ENCODE results near the gene ZC3H18.

ZC3H18 gene

DNA sequence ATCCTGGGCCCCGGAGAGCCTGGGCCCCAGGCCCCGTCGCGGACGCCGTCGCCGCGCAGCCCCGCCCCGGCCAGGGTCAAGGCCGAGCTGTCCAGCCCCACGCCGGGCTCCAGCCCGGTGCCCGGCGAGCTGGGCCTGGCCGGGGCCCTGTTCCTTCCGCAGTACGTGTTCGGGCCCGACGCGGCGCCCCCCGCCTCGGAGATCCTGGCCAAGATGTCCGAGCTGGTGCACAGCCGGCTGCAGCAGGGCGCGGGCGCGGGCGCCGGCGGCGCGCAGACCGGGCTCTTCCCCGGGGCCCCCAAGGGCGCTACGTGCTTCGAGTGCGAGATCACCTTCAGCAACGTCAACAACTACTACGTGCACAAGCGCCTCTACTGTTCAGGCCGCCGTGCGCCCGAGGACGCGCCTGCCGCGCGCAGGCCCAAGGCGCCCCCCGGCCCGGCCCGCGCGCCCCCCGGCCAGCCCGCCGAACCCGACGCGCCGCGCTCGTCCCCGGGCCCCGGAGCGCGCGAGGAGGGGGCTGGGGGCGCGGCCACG lies 36.8 kb upstream of the ZC3H18 start:
- no peak for DNase-seq

DNA sequence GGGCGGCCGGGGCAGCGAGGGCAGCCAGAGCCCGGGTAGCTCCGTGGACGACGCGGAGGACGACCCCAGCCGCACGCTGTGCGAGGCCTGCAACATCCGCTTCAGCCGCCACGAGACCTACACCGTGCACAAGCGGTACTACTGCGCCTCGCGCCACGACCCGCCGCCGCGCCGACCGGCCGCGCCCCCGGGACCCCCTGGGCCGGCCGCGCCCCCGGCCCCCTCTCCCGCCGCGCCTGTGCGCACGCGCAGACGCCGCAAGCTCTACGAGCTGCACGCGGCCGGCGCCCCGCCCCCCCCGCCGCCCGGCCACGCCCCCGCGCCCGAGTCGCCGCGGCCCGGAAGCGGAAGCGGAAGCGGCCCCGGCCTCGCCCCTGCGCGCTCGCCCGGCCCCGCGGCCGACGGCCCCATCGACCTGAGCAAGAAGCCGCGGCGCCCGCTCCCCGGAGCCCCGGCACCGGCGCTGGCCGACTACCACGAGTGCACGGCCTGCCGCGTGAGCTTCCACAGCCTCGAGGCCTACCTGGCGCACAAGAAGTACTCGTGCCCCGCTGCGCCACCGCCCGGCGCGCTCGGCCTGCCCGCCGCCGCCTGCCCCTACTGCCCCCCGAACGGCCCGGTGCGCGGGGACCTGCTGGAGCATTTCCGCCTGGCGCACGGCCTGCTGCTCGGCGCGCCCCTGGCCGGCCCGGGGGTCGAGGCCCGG lies 36.1 kb upstream of the ZC3H18 start:
- DNase-seq: peak; percentile 72 to 85

DNA sequence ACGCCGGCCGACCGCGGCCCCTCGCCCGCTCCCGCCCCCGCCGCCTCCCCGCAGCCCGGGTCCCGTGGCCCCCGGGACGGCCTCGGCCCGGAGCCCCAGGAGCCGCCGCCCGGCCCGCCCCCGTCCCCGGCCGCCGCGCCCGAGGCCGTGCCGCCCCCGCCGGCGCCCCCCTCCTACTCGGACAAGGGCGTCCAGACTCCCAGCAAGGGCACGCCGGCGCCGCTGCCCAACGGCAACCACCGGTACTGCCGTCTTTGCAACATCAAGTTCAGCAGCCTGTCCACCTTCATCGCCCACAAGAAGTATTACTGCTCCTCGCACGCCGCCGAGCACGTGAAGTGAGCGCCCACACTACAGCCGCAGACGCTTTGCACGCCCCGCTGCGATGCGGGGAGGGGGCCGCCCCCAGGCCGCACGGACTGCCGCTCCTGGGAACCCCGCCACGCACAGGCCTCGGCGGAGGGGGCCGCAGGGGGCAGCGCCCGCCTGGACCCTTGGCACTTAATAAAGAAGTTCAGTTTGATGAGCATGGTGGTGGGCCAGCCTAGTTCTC lies 35.5 kb upstream of the ZC3H18 start:
- DNase-seq: peak; percentile 28 to 29

DNA sequence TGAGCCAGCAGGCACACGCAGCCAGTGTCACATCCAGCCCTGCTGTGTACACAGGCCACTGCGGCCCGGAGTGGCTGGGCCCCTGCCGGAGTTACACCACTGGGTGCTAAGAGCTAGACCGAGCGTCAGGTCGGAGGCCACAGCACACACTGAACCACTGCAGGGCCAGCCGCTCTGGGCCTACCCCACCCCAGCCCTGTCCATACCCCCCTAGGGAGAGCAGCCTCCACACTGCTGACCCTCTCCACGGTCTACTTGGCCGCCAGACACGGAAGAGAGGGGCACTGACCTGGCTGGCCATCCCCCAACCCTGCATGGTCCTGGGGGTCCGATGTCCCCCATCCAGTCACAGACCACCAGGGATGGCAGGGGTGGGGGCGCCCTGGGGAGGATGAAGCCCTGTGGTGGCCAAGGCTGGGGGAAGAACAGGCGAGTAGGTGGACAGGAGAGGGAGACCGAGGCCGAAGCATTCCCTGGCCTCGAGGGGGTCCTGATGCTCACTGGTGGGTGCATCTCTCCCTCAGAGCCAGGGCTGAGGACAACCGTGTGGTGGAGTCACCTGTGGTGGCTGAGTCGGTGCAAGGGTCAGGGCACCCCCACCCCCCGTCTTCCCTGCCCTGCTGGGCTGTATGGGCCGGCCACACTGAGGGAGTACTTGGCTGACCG lies 34.9 kb upstream of the ZC3H18 start:
- no peak for DNase-seq

- DNase-seq: no peak
Observed at GRCh38 chr16:88535857-88536222, 34.4 kb upstream of the ZC3H18 start.

GRCh38 chr16:88536510-88536909 lies 33.7 kb upstream of the ZC3H18 start:
- DNase-seq: no peak

- no peak for DNase-seq
Observed at GRCh38 chr16:88536971-88537751, 33.0 kb upstream of the ZC3H18 start.

DNA sequence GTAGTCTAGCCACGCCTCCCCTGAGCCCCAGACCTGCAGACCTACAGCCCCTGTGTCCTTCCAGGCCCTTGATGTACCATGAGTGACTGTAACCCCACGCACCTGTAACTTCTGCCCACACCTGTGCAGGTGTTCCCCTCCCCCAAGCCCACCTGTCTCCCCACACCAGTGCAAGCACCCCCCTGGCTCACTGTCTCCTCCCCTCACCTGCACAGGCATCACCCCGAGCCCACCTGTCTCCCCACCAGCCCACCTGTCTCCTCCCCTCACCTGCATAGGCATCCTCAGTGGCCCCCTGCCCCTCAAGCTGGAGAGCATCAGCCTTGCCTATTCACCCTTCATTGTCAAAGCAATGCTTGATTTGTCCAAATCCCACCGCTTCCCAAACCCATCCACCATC lies 32.3 kb upstream of the ZC3H18 start:
- DNase-seq: no peak

- no peak for DNase-seq
Observed at GRCh38 chr16:88538366-88539060, 31.7 kb upstream of the ZC3H18 start.

DNA sequence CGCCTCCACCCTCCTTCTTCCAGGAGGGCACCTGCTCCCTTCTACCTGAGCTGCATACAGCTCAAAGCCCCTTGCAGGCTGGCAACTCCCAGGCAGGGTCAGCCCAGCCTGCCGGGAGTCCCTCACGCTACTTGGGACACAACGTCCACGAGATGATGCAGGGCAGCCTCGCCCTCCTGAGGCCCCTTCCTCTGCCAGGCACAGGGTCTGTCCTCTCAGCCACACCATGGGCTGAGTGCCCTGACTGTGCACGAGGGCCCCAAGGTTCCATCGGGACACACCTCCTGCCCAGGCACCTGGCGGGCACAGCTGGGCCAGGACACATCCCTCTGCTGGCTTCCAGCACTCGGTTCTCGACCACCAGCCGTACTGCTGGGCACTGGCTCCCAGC lies 30.9 kb upstream of the ZC3H18 start:
- no peak for DNase-seq

DNA sequence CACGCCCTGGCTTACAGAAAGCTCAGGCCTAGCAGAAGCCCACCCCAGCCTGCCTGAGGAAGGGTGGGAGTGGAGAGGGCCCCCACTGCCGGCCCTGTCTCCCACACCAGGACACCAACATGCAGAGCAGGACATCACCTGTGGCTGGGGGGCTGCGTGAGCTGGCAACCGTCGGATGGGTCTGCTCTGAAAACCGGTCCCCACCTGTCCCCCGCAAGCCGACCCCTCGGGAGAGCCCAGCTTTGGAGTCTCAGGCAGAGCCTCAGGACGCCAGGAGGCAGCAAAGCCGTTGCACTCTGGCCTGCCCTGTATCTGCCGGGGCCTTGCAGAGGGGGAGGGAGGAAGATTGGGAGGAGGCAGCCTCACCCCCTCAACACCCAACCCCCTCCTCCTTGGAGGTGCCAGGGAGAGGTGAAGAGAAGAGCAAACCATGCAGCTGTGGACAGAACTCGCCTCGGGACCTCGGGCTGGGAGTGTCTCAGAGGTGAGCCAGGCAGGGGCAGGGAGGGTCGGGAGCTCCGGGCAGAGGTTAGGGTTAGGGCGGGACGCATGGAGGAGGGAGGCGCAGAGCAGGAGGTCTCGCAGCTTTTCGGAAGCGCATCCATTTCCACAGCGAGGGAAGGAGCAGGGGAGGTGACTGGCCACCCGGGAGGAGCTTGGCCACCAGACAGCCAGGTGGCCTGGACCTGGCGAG lies 30.4 kb upstream of the ZC3H18 start:
- DNase-seq: no peak

DNA sequence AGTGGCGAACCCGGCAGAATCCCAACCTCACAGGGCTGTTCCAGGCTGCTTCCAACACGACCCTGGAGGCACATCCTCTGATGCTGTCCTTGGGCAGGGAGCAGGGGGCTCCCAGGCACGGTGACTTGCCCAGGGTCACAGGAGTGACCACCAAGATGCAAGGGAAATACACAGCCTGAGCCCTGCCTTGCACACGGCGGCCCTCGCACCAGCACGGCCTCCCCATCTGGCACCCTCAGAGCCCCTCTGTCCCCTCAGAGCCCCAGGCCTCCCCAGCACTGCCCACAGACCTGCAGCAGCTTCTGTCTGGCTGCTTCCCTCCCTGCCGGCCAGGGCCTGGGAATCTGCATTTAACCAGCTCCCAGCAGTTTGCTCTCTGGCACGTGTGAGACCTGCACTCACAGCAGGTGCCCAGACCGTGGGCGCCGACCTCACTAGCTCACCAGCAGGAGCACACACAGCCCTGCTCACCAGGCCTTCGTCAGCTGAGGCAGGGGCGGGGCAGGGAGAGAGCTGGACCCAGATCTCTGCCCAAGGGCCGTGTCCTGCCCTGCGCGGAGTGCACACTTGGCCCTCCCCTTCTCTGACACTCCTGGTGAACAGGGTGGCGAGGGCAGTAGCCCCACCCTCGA lies 29.7 kb upstream of the ZC3H18 start:
- no peak for DNase-seq

GRCh38 chr16:88541831-88542616 lies 28.2 kb upstream of the ZC3H18 start:
- no peak for DNase-seq

DNA sequence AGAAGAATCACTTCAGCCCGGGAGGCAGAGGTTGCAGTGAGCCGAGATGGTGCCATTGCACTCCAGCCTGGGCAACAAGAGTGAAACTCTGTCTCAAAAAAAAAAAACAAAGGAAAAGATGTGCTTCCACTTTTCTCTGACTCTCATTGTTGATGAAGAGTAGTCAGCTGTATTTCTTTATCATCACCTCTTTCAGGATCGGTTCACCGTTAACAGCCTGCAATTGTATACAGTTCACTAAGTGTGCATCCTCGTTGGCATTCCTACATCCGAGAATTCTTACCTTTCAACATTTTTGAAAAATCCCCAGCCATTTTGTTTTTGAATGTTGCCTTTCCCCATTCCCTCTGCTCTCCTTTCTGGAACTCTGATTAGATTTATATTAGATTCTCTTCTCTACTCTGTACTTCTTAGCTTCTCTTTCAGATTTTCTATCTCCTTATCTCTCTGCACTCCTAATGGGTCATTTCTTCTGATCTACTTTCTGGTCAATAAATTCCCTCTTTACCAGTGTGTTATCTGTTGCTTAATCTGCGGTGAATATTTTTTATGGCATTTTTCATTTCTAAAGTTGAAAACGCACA lies 26.9 kb upstream of the ZC3H18 start:
- no peak for DNase-seq

DNA sequence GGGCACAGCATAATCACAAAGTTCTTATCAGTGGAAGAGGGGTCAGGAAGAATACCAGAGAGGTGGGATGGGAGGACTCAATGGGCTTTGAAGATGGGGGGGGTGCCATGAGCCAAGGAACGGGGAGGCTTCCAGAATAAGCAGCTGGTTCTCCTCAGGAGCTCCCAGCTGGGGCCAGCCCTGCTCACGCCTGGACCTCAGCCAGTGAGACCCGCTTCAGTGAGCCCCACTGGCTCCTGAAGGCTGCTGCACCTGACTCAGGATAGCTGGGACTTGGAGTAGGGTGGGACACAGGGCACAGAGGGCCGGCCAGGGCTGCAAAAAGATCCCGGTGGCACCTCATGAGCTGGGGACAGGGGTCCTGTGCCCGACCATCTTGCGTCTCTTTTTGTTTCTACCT lies 24.4 kb upstream of the ZC3H18 start:
- DNase-seq: no peak

DNA sequence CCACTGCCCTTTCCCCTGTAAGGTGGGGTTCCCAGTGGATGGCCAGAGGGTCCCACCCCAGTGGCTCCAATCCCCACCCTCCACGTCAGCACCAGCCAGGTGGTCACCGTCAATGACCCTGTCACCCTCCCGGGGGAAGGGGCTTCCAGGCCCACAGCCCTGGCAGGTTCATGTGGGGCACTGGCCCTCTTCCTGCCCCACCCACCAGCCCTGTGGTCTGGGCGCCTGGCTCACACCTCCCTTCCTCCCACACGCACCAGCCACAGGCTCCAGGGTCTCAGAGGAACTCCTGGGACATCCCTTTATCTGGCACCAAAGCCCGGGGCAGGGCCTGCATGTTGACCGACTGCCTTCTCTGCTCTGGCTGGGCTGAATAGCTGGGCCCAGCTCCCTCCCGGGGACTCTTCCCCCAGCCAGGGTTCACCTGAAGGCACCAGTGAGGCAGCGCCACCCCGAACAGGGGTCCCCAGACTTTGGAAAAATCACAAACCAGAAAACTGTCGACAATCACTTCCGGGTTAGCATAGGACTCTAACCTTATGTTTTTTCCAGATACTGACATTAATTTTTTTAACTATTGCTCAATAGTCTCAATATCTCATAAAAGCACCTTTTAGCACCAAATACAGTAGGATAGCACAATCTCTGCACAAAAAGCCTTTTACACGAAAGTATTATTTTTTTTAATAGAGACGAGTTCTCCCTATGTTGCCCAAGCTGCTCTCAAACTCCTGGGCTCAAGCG lies 21.9 kb upstream of the ZC3H18 start:
- DNase-seq: no peak

- DNase-seq: no peak
Observed at GRCh38 chr16:88548985-88549384, 21.2 kb upstream of the ZC3H18 start.

- no peak for DNase-seq
Observed at GRCh38 chr16:88549671-88550245, 20.4 kb upstream of the ZC3H18 start.

- DNase-seq: no peak
Observed at GRCh38 chr16:88550246-88550661, 19.9 kb upstream of the ZC3H18 start.
